ENCODE measurements around the gene CUL1.

The CUL1 gene

GRCh38 chr7:148696787-148697186 is 1.9 kb upstream of the CUL1 start:
- no peak for DNase-seq
- H3K36me3 ChIP-seq (replicated peaks) = no peaks in the 10 kb centered on the region
- H3K27ac ChIP-seq = no peak overlapping the region
- H3K27me3 ChIP-seq (replicated peaks) = no peaks in the 10 kb centered on the region
- TF ChIP-seq, protein P1, sequence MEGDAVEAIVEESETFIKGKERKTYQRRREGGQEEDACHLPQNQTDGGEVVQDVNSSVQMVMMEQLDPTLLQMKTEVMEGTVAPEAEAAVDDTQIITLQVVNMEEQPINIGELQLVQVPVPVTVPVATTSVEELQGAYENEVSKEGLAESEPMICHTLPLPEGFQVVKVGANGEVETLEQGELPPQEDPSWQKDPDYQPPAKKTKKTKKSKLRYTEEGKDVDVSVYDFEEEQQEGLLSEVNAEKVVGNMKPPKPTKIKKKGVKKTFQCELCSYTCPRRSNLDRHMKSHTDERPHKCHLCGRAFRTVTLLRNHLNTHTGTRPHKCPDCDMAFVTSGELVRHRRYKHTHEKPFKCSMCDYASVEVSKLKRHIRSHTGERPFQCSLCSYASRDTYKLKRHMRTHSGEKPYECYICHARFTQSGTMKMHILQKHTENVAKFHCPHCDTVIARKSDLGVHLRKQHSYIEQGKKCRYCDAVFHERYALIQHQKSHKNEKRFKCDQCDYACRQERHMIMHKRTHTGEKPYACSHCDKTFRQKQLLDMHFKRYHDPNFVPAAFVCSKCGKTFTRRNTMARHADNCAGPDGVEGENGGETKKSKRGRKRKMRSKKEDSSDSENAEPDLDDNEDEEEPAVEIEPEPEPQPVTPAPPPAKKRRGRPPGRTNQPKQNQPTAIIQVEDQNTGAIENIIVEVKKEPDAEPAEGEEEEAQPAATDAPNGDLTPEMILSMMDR (IDR thresholded peaks at IDR 0.05; ENCODE audit: low read depth, low read length, missing control alignments) = no peak
- in situ Hi-C loops (cut with HindIII; ENCODE audit: low pct_ligation_motif_present, low sequenced_read_pairs) = no loop called here
- no peak overlapping the region for H3K4me3 ChIP-seq (ENCODE audit: low read depth, low read length)

- TF ChIP-seq, protein P1 (IDR thresholded peaks at IDR 0.05; ENCODE audit: low read depth, low read length, missing control alignments) = no peak
- DNase-seq = peak; percentile 61
- H3K27ac ChIP-seq = peak overlapping the region; percentile 9
- no peaks in the 10 kb centered on the region for H3K36me3 ChIP-seq (replicated peaks)
- H3K27me3 ChIP-seq (replicated peaks) = no peaks in the 10 kb centered on the region
- peak overlapping the region; percentile 73 for H3K4me3 ChIP-seq (ENCODE audit: low read depth, low read length)
- in situ Hi-C loops (cut with HindIII; ENCODE audit: low pct_ligation_motif_present, low sequenced_read_pairs) = no loop called here
Measured at GRCh38 chr7:148697256-148698006, 1.3 kb upstream of the CUL1 start.

DNA sequence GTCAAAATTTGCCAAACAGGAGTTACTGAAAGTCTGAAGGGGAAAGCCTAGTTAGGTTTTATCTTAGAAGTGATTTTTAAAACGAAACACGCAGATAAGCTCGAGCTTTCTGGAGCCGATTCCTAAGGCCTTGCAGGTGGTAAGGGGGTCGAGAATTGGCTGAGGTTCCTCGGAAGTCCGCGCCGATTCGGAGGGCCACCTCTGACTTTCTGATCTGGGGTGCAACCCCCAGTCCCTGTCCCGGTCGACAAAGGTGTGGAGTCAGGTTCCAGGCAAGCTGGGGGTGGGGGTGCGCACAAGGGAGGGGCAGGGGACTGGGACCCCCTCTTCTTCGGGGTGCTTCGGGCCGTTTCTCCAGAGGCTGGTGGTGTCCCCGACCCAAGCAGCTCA is 701 bp upstream of the CUL1 start:
- no peaks in the 10 kb centered on the region for H3K36me3 ChIP-seq (replicated peaks)
- TF ChIP-seq, protein P1 (IDR thresholded peaks at IDR 0.05; ENCODE audit: low read depth, low read length, missing control alignments) = no peak
- no peaks in the 10 kb centered on the region for H3K27me3 ChIP-seq (replicated peaks)
- in situ Hi-C loops (cut with HindIII; ENCODE audit: low pct_ligation_motif_present, low sequenced_read_pairs) = no loop called here
- H3K27ac ChIP-seq = peak overlapping the region; percentile 73
- DNase-seq = no peak
- peak overlapping the region; percentile 73 for H3K4me3 ChIP-seq (ENCODE audit: low read depth, low read length)

DNA sequence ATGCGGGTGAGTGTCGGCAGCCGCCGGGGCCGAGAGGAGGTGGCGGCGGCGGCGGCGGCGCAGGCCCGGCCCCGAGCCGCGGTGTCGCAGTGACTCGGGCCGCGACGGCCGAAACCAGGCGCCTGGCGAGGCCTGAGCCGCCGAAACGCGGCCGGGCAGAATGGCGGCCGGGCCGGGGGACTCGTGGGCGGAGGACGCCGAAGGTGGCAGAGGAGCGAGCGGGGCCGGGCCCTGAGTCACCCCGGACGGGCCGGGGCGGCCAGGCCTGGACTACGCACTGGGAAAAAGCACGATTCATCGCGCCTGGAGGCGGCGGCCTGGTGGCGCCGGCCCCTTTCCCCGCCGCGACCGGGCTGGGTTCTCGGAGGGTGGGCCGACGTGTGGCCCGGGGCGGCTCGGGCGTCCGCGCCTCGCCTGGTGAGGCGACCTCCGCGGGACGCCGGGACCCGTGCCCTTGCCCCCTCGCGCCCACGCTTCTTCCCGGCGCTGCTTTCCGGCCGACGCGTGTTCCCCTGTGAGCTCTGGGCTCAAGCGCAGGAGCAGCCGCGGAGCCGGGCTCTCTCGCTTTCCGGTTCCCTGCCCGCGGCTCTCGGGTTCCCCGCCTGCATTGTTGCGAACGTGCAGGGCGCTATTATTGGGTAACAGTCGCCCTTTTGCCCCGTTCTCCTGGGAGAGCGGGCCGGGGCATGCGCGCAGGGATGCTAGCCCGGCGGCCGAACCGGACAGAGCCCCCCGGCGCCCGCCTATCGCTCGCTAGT is 500 bp downstream of the CUL1 start:
- Histone ChIP-seq H3K36me3 (replicated peaks) (no peaks in the 10 kb centered on the region), H3K27me3 (replicated peaks) (no peaks in the 10 kb centered on the region), H3K4me3 (ENCODE audit: low read depth, low read length) (peak overlapping the region; percentile 73), H3K27ac (peak overlapping the region; percentile 73)
- in situ Hi-C loops (cut with HindIII; ENCODE audit: low pct_ligation_motif_present, low sequenced_read_pairs) = no loop called here
- TF ChIP-seq, protein P1 (IDR thresholded peaks at IDR 0.05; ENCODE audit: low read depth, low read length, missing control alignments) = no peak
- DNase-seq = no peak

GRCh38 chr7:148699782-148700629 is 1.3 kb downstream of the CUL1 start:
- DNase-seq = no peak
- Histone ChIP-seq H3K27ac (peak overlapping the region; percentile 73), H3K4me3 (ENCODE audit: low read depth, low read length) (peak overlapping the region; percentile 73), H3K27me3 (replicated peaks) (no peaks in the 10 kb centered on the region), H3K36me3 (replicated peaks) (no peaks in the 10 kb centered on the region)
- TF ChIP-seq, protein P1 (IDR thresholded peaks at IDR 0.05; ENCODE audit: low read depth, low read length, missing control alignments) = no peak
- in situ Hi-C loops (cut with HindIII; ENCODE audit: low pct_ligation_motif_present, low sequenced_read_pairs) = no loop called here
